ENCODE results near the gene PPP3R2.
A peak's percentile ranks its signal among the peaks of the same experiment; 100 is the strongest.
"Not testable (repeated sequence)": the region's sequence is repeated elsewhere in the genome, so short reads cannot be mapped to it uniquely, and the experiment has no call there.

PPP3R2 gene

GRCh38 chr9:101594796-101595195 lies at the start of gene PPP3R2:
Gene PPP3R2 (minus strand): TSS chr9:101594969. CDS start chr9:101594921, 48 bp downstream.
- no peak for DNase-seq (ENCODE audit: low spot score)

DNA sequence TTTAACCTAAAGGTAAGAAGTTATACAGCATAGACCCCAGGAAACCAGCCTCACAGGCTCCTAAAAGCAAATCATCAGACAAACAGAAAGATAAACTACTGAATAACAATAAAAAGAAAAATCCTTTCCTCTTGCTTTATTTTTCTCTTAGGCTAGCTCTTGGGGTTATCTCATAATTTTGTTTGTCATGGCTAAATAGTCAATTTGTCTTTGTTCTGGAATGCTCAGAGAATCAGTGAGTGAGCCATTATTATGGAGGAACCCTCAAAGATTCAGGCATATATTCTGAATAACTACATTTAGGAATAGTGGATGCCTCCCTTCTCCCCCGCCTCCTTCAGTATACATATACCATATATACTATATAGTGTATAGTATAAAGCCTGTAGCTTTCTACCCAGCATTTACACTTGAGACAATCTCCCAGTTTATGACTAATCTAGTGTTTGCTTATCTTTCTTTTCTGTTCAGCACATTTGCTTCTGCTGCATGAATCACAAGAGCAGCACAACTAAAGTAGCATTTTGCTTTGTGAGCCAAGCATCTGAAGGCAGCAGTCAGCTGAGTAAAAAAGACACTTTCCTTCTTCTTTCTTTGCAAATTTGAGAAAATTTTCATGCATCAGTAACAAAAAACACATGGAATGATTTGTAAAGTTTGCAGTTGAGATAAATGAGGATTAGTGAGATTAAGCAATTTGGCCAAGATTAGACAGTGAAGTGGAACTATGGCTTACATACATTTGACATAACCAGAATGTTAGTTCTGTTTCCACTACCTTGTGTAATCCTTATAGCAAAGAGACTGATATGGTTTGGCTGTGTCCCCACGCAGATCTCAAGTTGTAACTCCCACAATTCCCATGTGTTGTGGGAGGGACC lies 45.3 kb upstream of the PPP3R2 start:
- no peak for DNase-seq (ENCODE audit: low spot score)

GRCh38 chr9:101639311-101639710 lies 44.5 kb upstream of the PPP3R2 start:
- DNase-seq (ENCODE audit: low spot score) = no peak

DNA sequence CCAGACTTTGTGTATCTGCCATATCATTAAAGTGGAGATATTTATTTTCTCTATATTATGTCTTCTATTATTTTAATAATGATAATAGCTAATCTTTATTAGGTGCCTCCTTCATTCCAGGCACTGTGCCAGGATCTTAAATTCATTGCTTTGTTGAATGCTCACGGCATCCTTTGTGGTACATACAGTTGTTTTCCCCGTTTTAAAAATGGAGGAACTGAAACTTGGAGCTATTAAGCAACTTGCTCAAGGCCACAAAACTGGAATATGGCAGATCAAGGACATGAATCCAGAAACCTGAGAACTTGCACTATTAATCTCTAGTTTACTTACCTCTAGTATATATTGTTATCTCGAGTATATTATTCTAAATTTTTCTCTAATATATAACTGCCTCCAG lies 41.5 kb upstream of the PPP3R2 start:
- no peak for DNase-seq (ENCODE audit: low spot score)

DNA sequence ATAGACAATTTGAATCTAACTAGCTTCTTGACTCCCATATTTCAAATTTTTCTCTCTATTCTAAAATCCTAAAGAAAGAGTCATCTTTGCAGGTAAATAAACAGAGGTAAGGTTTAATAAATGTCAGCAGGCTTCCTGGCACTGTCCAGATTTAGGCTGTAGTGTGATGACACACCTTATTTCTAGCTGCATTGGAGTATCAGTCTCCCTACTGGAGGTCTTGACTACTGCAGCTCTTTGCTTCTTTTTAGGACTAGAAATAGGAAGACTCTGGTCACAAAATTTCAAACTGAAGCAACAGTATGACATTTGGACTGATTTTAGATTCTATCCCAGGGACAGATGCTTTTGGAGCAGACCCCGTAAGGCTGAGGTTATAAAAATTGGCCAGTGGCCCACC lies 40.7 kb upstream of the PPP3R2 start:
- peak; percentile 20 for DNase-seq (ENCODE audit: low spot score)

GRCh38 chr9:101634741-101635409 lies 40.1 kb upstream of the PPP3R2 start:
- DNase-seq (ENCODE audit: low spot score) = no peak

- DNase-seq (ENCODE audit: low spot score) = no peak
Measured at GRCh38 chr9:101632611-101633010, 37.8 kb upstream of the PPP3R2 start.

GRCh38 chr9:101631892-101632291 lies 37.1 kb upstream of the PPP3R2 start:
- no peak for DNase-seq (ENCODE audit: low spot score)

- DNase-seq (ENCODE audit: low spot score) = no peak
Measured at GRCh38 chr9:101629636-101630035, 34.9 kb upstream of the PPP3R2 start.

- no peak for DNase-seq (ENCODE audit: low spot score)
Measured at GRCh38 chr9:101628173-101628572, 33.4 kb upstream of the PPP3R2 start.

DNA sequence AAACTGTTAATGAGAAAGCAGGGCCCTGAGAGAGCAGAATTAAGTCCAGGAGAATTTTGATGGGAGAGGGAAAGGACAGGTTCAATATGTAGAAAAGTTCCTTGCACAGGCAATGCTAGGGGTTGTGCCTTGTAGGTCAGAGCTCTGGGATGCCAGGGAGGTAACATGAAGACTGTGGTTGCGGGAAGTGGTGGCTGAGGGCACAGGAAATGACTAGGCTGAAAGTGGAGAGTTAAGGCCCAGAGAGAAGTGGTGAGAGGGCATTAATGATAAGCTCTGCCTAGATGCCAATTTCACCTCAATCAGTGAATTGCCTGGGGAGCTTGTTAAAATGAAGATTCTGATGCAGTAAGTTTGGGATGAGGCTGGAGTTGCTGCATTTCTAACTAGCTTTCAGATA lies 31.5 kb upstream of the PPP3R2 start:
- no peak for DNase-seq (ENCODE audit: low spot score)

DNA sequence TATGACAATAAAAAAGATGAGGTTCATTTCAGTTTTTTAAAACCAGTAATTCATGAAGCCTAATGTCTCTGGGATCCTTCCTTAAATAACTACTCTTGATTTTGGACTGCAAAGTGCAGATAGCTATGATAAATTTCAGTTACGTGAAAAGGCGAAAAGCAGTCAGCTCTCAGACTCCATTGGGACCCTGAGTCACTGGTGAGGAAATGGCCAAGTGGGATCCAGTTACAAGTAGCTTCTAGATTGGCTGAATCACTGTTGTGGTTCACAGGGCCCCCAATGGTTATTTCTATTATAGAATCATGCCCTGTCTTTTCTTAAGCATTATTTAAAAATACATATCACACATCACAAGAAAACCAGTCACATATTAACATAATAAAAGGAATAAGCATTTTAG lies 31.1 kb upstream of the PPP3R2 start:
- DNase-seq (ENCODE audit: low spot score) = no peak

DNA sequence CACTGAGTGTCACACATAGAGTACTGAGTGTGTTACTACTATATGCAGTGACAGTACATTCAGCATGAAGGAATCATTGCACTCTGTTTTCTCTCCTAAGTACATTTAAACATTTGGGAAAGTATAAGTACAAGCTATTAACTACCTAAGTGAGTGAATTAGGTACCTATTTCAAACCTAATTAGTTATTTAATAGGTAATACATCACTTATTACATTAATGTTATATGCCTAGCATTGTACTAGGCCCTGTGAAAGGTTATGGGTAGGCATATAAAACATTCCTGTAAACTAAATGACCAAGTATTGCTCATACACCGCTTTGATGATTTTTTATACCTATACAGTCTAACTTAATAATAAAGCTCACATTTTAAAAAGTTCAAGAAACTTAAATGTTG lies 25.7 kb upstream of the PPP3R2 start:
- no peak for DNase-seq (ENCODE audit: low spot score)

GRCh38 chr9:101618698-101619097 lies 23.9 kb upstream of the PPP3R2 start:
- DNase-seq (ENCODE audit: low spot score) = no peak

DNA sequence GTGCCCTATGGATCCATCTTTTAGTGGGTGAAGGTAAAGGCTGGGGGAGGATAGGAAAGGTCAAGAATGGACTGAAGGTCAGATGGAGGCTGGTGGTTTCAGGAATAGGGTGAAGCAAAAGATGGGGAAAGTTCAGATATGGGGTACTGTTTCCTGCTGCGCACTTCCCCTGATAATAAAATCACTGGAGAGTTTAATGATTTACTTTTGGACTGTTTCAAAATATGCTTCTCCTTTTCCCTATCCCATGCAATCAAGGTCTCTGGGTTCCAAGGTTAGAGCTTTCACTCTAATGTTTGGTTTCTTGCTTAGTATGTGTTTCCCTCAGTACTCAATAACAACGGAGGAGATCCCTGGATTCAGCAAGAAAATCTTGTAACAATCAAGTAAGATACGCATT lies 10.8 kb upstream of the PPP3R2 start:
- no peak for DNase-seq (ENCODE audit: low spot score)

- DNase-seq (ENCODE audit: low spot score) = no peak
Measured at GRCh38 chr9:101604296-101604695, 9.5 kb upstream of the PPP3R2 start.

GRCh38 chr9:101601904-101602765 lies 7.4 kb upstream of the PPP3R2 start:
- peak; percentile 82 for DNase-seq (ENCODE audit: low spot score)

- no peak for DNase-seq (ENCODE audit: low spot score)
Measured at GRCh38 chr9:101593345-101593744, 1.4 kb downstream of the PPP3R2 start.

DNA sequence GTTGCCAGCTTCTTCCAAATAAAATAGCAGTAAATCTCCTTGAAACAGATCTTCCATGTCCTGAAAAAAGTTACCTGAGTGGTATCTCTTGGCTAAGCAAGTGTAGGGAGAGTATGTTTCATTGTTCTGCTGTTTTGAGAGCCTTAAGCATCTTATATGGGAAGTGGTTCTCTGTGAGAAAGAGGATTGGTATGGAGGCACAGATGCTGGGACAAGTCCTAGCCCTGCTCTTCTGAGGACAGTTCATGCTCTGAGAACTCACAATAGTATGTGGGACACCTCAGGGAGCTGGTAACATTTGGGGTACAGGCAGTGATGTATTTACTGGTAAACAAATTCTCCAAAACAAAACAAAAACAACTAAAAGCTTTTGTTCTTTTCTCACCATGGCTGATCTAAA lies 2.0 kb downstream of the PPP3R2 start:
- no peak for DNase-seq (ENCODE audit: low spot score)

- no peak for DNase-seq (ENCODE audit: low spot score)
Measured at GRCh38 chr9:101591787-101592446, 2.9 kb downstream of the PPP3R2 start.

DNA sequence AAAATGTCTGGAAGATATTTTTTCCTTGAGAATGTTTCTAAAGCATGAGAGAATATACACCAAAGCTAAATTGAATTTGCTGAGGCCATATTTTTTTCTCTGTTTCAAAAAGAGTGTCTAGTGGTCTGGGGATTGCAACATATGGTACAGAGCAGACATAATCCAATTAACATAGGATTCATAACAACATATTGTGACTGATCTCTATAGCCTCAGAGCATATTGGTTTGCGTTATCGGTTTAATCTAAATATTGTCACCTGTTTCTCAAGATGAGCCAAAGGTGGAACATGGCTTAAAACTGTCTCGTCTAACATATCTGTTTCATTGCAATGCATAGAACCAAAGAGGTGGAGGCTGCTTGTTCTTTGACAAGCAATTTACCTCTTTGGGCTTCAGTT lies 3.9 kb downstream of the PPP3R2 start:
- no peak for DNase-seq (ENCODE audit: low spot score)

DNA sequence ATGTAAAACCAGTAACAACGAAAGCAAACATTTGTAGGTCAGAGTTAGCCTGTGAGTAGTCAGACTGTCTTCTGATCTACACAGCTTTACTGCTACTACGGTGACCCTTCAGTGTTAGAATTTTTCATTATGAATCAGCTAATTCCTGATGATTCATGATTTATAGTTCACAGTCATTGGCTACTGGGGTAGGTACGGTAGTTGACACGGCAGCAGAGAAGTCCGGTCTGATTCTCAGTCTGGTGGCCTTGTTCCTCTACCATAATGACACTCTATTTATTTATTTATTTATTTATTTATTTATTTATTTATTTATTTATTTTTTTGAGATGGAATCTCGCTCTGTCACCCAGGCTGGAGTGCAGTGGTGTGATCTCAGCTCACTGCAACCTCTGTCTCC lies 4.7 kb downstream of the PPP3R2 start:
- DNase-seq (ENCODE audit: low spot score) = not testable (repeated sequence)

Measured in iPS-NIHi11 (cell line).